Activated CD4-positive, alpha-beta T cell treated with anti-CD3 and anti-CD28 coated beads, Interleukin-2, amount 50 U/mL, for 4 hours (primary cell): ENCODE measurements around the gene P2RX3.
"Not testable (repeated sequence)": the region's sequence is repeated elsewhere in the genome, so short reads cannot be mapped to it uniquely, and the experiment has no call there.

Experiments
- DNase-seq, 2 experiments: peaks; one replicate each; pipeline ENCODE4 v3.0.0-alpha.2; 2020

The P2RX3 gene

GRCh38 chr11:57325735-57326048 is 12.5 kb upstream of the P2RX3 start:
- DNase-seq, result no peak

GRCh38 chr11:57327721-57328120 is 10.4 kb upstream of the P2RX3 start:
- no peak for DNase-seq

GRCh38 chr11:57330029-57330428 is 8.1 kb upstream of the P2RX3 start:
- no peak for DNase-seq

- no peak for DNase-seq
These were observed 6.4 kb upstream of the P2RX3 start for GRCh38 chr11:57331720-57332119.

GRCh38 chr11:57332694-57333440 is 5.3 kb upstream of the P2RX3 start:
- DNase-seq, result no peak

GRCh38 chr11:57335023-57335342 is 3.2 kb upstream of the P2RX3 start:
- DNase-seq, result no peak

- DNase-seq, result peak; percentile 81 to 85
These were observed 2.6 kb upstream of the P2RX3 start, which contains the start of gene SSRP1 for GRCh38 chr11:57335343-57336110. SSRP1 (minus strand) TSS chr11:57335892; CDS start chr11:57335121, 771 bp downstream.

GRCh38 chr11:57336111-57336666 is 2.0 kb upstream of the P2RX3 start:
- DNase-seq, result peak; percentile 19 to 26

- DNase-seq, result not testable (repeated sequence)
These were observed 1.3 kb upstream of the P2RX3 start for GRCh38 chr11:57336856-57337255.

- DNase-seq, result no peak
These were observed 1.2 kb downstream of the P2RX3 start for GRCh38 chr11:57339328-57339727.

- DNase-seq, result no peak
These were observed 2.0 kb downstream of the P2RX3 start for GRCh38 chr11:57340039-57340615.

- DNase-seq, result no peak
These were observed 3.2 kb downstream of the P2RX3 start for GRCh38 chr11:57341250-57341808.

GRCh38 chr11:57342702-57343101 is 4.5 kb downstream of the P2RX3 start:
- DNase-seq, result no peak

GRCh38 chr11:57343825-57344224 is 5.7 kb downstream of the P2RX3 start:
- no peak for DNase-seq

- DNase-seq, result no peak
These were observed 6.7 kb downstream of the P2RX3 start for GRCh38 chr11:57344826-57345225.

- DNase-seq, result peak; percentile 70 to 74
These were observed 7.5 kb downstream of the P2RX3 start for GRCh38 chr11:57345555-57346211.

GRCh38 chr11:57347336-57347735 is 9.2 kb downstream of the P2RX3 start:
- no peak for DNase-seq

- no peak for DNase-seq
These were observed 9.9 kb downstream of the P2RX3 start for GRCh38 chr11:57348052-57348451.

- DNase-seq, result no peak
These were observed 10.6 kb downstream of the P2RX3 start for GRCh38 chr11:57348636-57349313.

- DNase-seq, result peak; percentile 45 to 51
These were observed 11.5 kb downstream of the P2RX3 start for GRCh38 chr11:57349491-57350274.

- DNase-seq, result no peak
These were observed 14.9 kb downstream of the P2RX3 start for GRCh38 chr11:57353036-57353435.

GRCh38 chr11:57353446-57353845 is 15.3 kb downstream of the P2RX3 start:
- no peak for DNase-seq
